ENCODE results near the gene STOML1. TPM values are rescaled to one million over a fixed set of nuclear protein-coding genes. Genes with fewer than 3 reads are reported as not detected.

STOML1 gene
- total RNA-seq, 1 experiment from 2014 or later: 10.1 TPM

GRCh38 chr15:73965758-73966113, 26.4 kb downstream of the STOML1 start:
- ATAC-seq (peak; percentile 49), DNase-seq (peak; percentile 49)
- Histone ChIP-seq H3K27me3 (ENCODE audit: low read length) (no peaks in the 10 kb centered on the region), H2AFZ (ENCODE audit: low read length) (peak overlapping the region; percentile 15), H3K4me3 (ENCODE audit: low read length) (no peak overlapping the region), H3K4me1 (ENCODE audit: insufficient read depth, low read length) (peaks cover 39% of the 10 kb centered on the region), H3K9me3 (ENCODE audit: low read length) (no peaks in the 10 kb centered on the region), H4K20me1 (ENCODE audit: low read length) (no peaks in the 10 kb centered on the region), H3K79me2 (ENCODE audit: low read length) (peaks cover 41% of the 10 kb centered on the region), H3K9ac (ENCODE audit: low read length) (no peak overlapping the region), H3F3A (ENCODE audit: low read length, unreplicated experiment) (no peaks in the 10 kb centered on the region), H3K9me2 (replicated peaks; ENCODE audit: low read length) (no peaks in the 10 kb centered on the region), H3K4me2 (ENCODE audit: low read length) (peak overlapping the region; percentile 51), H3K36me3 (ENCODE audit: low read depth, low read length) (no peaks in the 10 kb centered on the region), H3K27ac (ENCODE audit: low read length) (peak overlapping the region; percentile 53)
- intact Hi-C loops (cut with micrococcal nuclease): loop anchor here (2.0 kb wide), 1 partner anchor 91 kb away; no protein-coding TSS in a partner anchor
- ChIA-PET POLR2A (ENCODE audit: unreplicated experiment) (no interaction called here), CTCF (interaction anchor here (0.6 to 0.7 kb wide), 2 partner anchors 77 to 342 kb away, joined by 3 to 6 read pairs; no protein-coding TSS in a partner anchor)
- no TSS peak for BruUV-seq (replicated peaks)
- TF ChIP-seq CTCF (conservative IDR thresholded peaks at IDR 0.05; ENCODE audit: low read depth, low read length) (no peak), EZH2phosphoT487 (IDR thresholded peaks at IDR 0.05; ENCODE audit: borderline replicate concordance, low read length) (no peak), EZH2 (IDR thresholded peaks at IDR 0.05; ENCODE audit: low read length, unreplicated experiment) (no peak)

- no peak for TF ChIP-seq EZH2 (IDR thresholded peaks at IDR 0.05; ENCODE audit: low read length, unreplicated experiment)
- TF ChIP-seq CTCF (conservative IDR thresholded peaks at IDR 0.05; ENCODE audit: low read depth, low read length): peak; percentile 14; the same call in 1 of the 2 replicates
- no TSS peak for BruUV-seq (replicated peaks)
- Histone ChIP-seq H3K79me2 (ENCODE audit: low read length) (peaks cover 44% of the 10 kb centered on the region), H3F3A (ENCODE audit: low read length, unreplicated experiment) (no peaks in the 10 kb centered on the region), H3K4me3 (ENCODE audit: low read length) (no peak overlapping the region), H3K9me2 (replicated peaks; ENCODE audit: low read length) (no peaks in the 10 kb centered on the region), H4K20me1 (ENCODE audit: low read length) (no peaks in the 10 kb centered on the region), H3K27ac (ENCODE audit: low read length) (peak overlapping the region; percentile 53), H3K9ac (ENCODE audit: low read length) (no peak overlapping the region), H2AFZ (ENCODE audit: low read length) (0 out of 2 replicates have a peak overlapping the region, but pooled peaks have one; percentile 9), H3K36me3 (ENCODE audit: low read depth, low read length) (no peaks in the 10 kb centered on the region), H3K27me3 (ENCODE audit: low read length) (no peaks in the 10 kb centered on the region), H3K4me1 (ENCODE audit: insufficient read depth, low read length) (peaks cover 41% of the 10 kb centered on the region), H3K9me3 (ENCODE audit: low read length) (no peaks in the 10 kb centered on the region), H3K4me2 (ENCODE audit: low read length) (peak overlapping the region; percentile 51; the same call in 1 of the 2 replicates)
- no peak for ATAC-seq
- POLR2A ChIA-PET (ENCODE audit: unreplicated experiment): no interaction called here
- intact Hi-C loops (cut with micrococcal nuclease): loop anchor here (2.0 kb wide), 1 partner anchor 90 kb away; no protein-coding TSS in a partner anchor
- no peak for DNase-seq
- CTCF ChIA-PET: interaction anchor here (0.7 kb wide), 1 partner anchor 78 kb away, joined by 6 read pairs; no protein-coding TSS in a partner anchor
Measured at GRCh38 chr15:73965094-73965757, 26.9 kb downstream of the STOML1 start.

GRCh38 chr15:73964736-73965093, 27.4 kb downstream of the STOML1 start:
- Histone ChIP-seq H3K27ac (ENCODE audit: low read length) (0 out of 2 replicates have a peak overlapping the region, but pooled peaks have one; percentile 53), H3K36me3 (ENCODE audit: low read depth, low read length) (no peaks in the 10 kb centered on the region), H3K4me2 (ENCODE audit: low read length) (peak overlapping the region; percentile 51; the same call in 1 of the 2 replicates), H2AFZ (ENCODE audit: low read length) (0 out of 2 replicates have a peak overlapping the region, but pooled peaks have one; percentile 9), H3K79me2 (ENCODE audit: low read length) (peaks cover 47% of the 10 kb centered on the region), H3K9me3 (ENCODE audit: low read length) (no peaks in the 10 kb centered on the region), H3K4me3 (ENCODE audit: low read length) (no peak overlapping the region), H3K9ac (ENCODE audit: low read length) (no peak overlapping the region), H3K9me2 (replicated peaks; ENCODE audit: low read length) (no peaks in the 10 kb centered on the region), H3K4me1 (ENCODE audit: insufficient read depth, low read length) (peaks cover 46% of the 10 kb centered on the region), H3F3A (ENCODE audit: low read length, unreplicated experiment) (no peaks in the 10 kb centered on the region), H4K20me1 (ENCODE audit: low read length) (no peaks in the 10 kb centered on the region), H3K27me3 (ENCODE audit: low read length) (no peaks in the 10 kb centered on the region)
- DNase-seq (peak; percentile 79), ATAC-seq (peak; percentile 40)
- intact Hi-C loops (cut with micrococcal nuclease): loop anchor here (2.0 kb wide), 1 partner anchor 90 kb away; no protein-coding TSS in a partner anchor
- POLR2A ChIA-PET (ENCODE audit: unreplicated experiment): no interaction called here
- CTCF ChIA-PET: no interaction called here
- TF ChIP-seq EZH2phosphoT487 (IDR thresholded peaks at IDR 0.05; ENCODE audit: borderline replicate concordance, low read length) (no peak), CTCF (conservative IDR thresholded peaks at IDR 0.05; ENCODE audit: low read depth, low read length) (peak; percentile 92)
- no TSS peak for BruUV-seq (replicated peaks)

Measured in PC-3 (cell line).